Naive thymus-derived CD8-positive, alpha-beta T cell (primary cell): Measurements from ENCODE around the gene CRYZL1. TPM values are rescaled to one million over a fixed set of nuclear protein-coding genes. Genes with fewer than 3 reads are reported as not detected.

Experiments
- ATAC-seq, 2 donors: fragments of 150-1000 bp; cut with Tn5 transposase in 1 of 2; sonication (Bioruptor Pico), chemical (Tn5 transposase) in 1 of 2; 1 replicate in 1 of 2; 2 replicates in 1 of 2; pipeline ENCODE4 v1.10.0; 2021; ENCODE audit warnings: mild to moderate bottlenecking in 2 of 2, moderate library complexity in 2 of 2
- POLR2A ChIA-PET: fragments of 350-600 bp; sonication (Branson Sonifier 250); formaldehyde crosslinking; loops from one replicate; lab custom pipeline; 2021; ENCODE audit warnings: antibody characterized with exemption; lab: Charles Lee
- DNase-seq, 10 donors: peaks; one replicate each; pipeline versions ENCODE4 v3.0.0 to v3.0.0-alpha.2; 2020 to 2022
- H3K27ac Mint-ChIP-seq, 10 donors: one replicate each; pipeline ENCODE4 v1.8.0; 2020 to 2022; ENCODE audit warnings: mild to moderate bottlenecking in 10 of 10, mixed read lengths in 10 of 10, moderate library complexity in 4 of 10, inconsistent platforms in 1 of 10
- H3K27me3 Mint-ChIP-seq, 5 donors: one replicate each; pipeline ENCODE4 v1.8.0; 2021 to 2022; ENCODE audit warnings: mixed read lengths in 5 of 5
- H3K36me3 Mint-ChIP-seq, 3 donors: one replicate each; pipeline ENCODE4 v1.8.0; 2020 to 2022; ENCODE audit warnings: mixed read lengths in 3 of 3, mild to moderate bottlenecking in 2 of 3, inconsistent platforms in 1 of 3
- H3K4me1 Mint-ChIP-seq, 4 donors: one replicate each; pipeline ENCODE4 v1.8.0; 2021 to 2022; ENCODE audit warnings: mixed read lengths in 4 of 4
- H3K4me3 Mint-ChIP-seq, 10 donors: one replicate each; pipeline ENCODE4 v1.8.0; 2020 to 2022; ENCODE audit warnings: mild to moderate bottlenecking in 10 of 10, mixed read lengths in 10 of 10, moderate library complexity in 6 of 10, inconsistent platforms in 1 of 10
- H3K9me3 Mint-ChIP-seq, 9 donors: one replicate each; pipeline ENCODE4 v1.8.0; 2020 to 2022; ENCODE audit warnings: mixed read lengths in 9 of 9, mild to moderate bottlenecking in 3 of 9, inconsistent platforms in 1 of 9, moderate library complexity in 1 of 9
- polyA plus RNA-seq, 3 donors: library from polyadenylated mRNA; unstranded; fragments of 300-500 nt; fragmentation: Illumina TruSeq; gene quantifications; one replicate each; pipeline ENCODE4 v1.2.3, GENCODE V29; 2021
- total RNA-seq, 8 experiments: library from RNA in 2 of 8; stranded (reverse) in 2 of 8; gene quantifications; one replicate each; pipeline ENCODE4 v1.2.3 and lab custom pipeline; 2021 to 2026

CRYZL1 gene
- total and polyA plus RNA-seq, 5 experiments from 2014 or later: 26.3 to 71.4 (median 29.2) TPM

GRCh38 chr21:33552999-33553598, 88.4 kb downstream of the CRYZL1 start:
- H3K4me3 Mint-ChIP-seq: peak overlapping the region in 1 of 10 donors; percentile 9
- POLR2A ChIA-PET: interaction anchor here (1.4 kb wide), 1 partner anchor 10 kb away, joined by 5 read pairs; no protein-coding TSS in a partner anchor
- ATAC-seq: no peak
- no peaks in the 10 kb centered on the region for H3K27me3 Mint-ChIP-seq
- peaks cover 25 to 67% (median 56%) of the 10 kb centered on the region in 4 donors for H3K4me1 Mint-ChIP-seq
- H3K27ac Mint-ChIP-seq: peak overlapping the region in 3 of 10 donors; percentile 8 to 67 (median 53)
- peaks cover 25 to 88% (median 56%) of the 10 kb centered on the region in 3 donors for H3K36me3 Mint-ChIP-seq
- H3K9me3 Mint-ChIP-seq: no peaks in the 10 kb centered on the region
- DNase-seq: no peak

DNA sequence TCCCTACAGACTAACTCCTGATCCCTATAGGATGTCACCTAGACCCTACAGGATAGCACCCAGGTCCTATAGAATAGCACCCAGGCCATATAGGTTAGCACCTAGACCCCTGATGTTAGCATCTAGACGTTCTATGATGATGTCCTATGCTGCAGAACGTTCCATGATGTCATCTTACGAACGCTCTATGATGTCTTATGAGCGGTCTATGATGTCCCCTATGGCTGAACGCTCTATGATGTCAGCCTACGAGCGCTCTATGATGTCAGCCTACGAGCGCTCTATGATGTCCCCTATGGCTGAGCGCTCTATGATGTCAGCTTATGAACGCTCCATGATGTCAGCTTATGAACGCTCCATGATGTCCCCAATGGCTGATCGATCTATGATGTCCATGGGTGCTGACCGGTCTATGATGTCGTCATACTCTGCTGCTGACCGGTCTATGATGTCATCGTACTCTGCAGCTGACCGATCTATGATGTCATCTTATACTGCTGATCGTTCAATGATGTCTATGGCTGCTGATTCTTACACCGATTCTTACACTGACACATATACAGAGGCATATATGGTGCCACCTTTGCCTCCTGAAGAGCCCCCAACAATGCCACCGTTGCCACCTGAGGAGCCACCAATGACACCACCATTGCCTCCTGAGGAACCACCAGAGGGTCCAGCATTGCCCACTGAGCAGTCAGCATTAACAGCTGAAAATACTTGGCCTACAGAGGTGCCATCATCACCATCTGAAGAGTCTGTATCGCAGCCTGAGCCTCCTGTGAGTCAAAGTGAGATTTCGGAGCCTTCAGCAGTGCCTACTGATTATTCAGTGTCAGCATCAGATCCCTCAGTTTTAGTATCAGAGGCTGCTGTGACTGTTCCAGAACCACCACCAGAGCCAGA, 89.2 kb downstream of the CRYZL1 start:
- Mint-ChIP-seq H3K4me1 (peaks cover 25 to 63% (median 54%) of the 10 kb centered on the region in 4 donors), H3K36me3 (peaks cover 25 to 88% (median 49%) of the 10 kb centered on the region in 3 donors), H3K4me3 (peak overlapping the region in 2 of 10 donors; percentile 10 to 14), H3K27ac (peak overlapping the region in 6 of 10 donors; percentile 7 to 75 (median 24)), H3K27me3 (no peaks in the 10 kb centered on the region), H3K9me3 (no peaks in the 10 kb centered on the region)
- ATAC-seq (peak; percentile 3 to 9), DNase-seq (no peak)
- POLR2A ChIA-PET: interaction anchor here (1.4 kb wide), 1 partner anchor 9 kb away, joined by 5 read pairs; no protein-coding TSS in a partner anchor

DNA sequence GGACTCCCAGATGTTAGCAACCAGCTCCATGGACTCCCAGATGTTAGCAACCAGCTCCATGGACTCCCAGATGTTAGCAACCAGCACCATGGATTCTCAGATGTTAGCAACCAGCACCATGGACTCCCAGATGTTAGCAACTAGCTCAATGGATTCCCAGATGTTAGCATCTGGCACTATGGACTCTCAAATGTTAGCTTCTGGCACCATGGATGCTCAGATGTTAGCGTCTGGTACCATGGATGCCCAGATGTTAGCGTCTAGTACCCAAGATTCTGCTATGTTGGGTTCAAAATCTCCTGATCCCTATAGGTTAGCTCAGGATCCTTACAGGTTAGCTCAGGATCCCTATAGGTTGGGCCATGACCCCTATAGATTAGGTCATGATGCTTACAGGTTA, 89.9 kb downstream of the CRYZL1 start:
- POLR2A ChIA-PET: interaction anchor here (0.5 to 1.4 kb wide), 4 partner anchors 8 to 68 kb away, joined by 3 to 5 read pairs (median 4); partner anchors contain the start of genes DONSON and SON
- no peak overlapping the region for H3K27ac Mint-ChIP-seq
- DNase-seq (no peak), ATAC-seq (peak in 1 of 2 donors; percentile 4)
- no peaks in the 10 kb centered on the region for H3K9me3 Mint-ChIP-seq
- no peak overlapping the region for H3K4me3 Mint-ChIP-seq
- no peaks in the 10 kb centered on the region for H3K27me3 Mint-ChIP-seq
- H3K4me1 Mint-ChIP-seq: peaks cover 25 to 62% (median 50%) of the 10 kb centered on the region in 4 donors
- peaks cover 25 to 88% (median 45%) of the 10 kb centered on the region in 3 donors for H3K36me3 Mint-ChIP-seq

- no peak for DNase-seq
- Mint-ChIP-seq H3K4me3 (no peak overlapping the region), H3K36me3 (peaks cover 24 to 86% (median 39%) of the 10 kb centered on the region in 3 donors), H3K27me3 (no peaks in the 10 kb centered on the region), H3K27ac (no peak overlapping the region), H3K9me3 (no peaks in the 10 kb centered on the region), H3K4me1 (peaks cover 21 to 60% (median 47%) of the 10 kb centered on the region in 4 donors)
- ATAC-seq: peak in 1 of 2 donors; percentile 13
- POLR2A ChIA-PET: interaction anchor here (0.5 to 1.2 kb wide), 3 partner anchors 8 to 68 kb away, joined by 3 to 5 read pairs (median 3); partner anchors contain the start of genes DONSON and SON
Observed at GRCh38 chr21:33550772-33551660, 90.5 kb downstream of the CRYZL1 start.

- ATAC-seq: peak; percentile 8 to 18
- H3K27ac Mint-ChIP-seq: peak overlapping the region in 3 of 10 donors; percentile 2 to 44 (median 37)
- POLR2A ChIA-PET: interaction anchor here (1.2 kb wide), 1 partner anchor 7 kb away, joined by 5 read pairs; the partner anchor contains the start of gene SON
- H3K27me3 Mint-ChIP-seq: no peaks in the 10 kb centered on the region
- H3K4me3 Mint-ChIP-seq: no peak overlapping the region
- peaks cover 17 to 79% (median 31%) of the 10 kb centered on the region in 3 donors for H3K36me3 Mint-ChIP-seq
- no peaks in the 10 kb centered on the region for H3K9me3 Mint-ChIP-seq
- peaks cover 21 to 60% (median 47%) of the 10 kb centered on the region in 4 donors for H3K4me1 Mint-ChIP-seq
- no peak for DNase-seq
Observed at GRCh38 chr21:33549848-33550771, 91.4 kb downstream of the CRYZL1 start.

- Mint-ChIP-seq H3K27ac (peak overlapping the region in 3 of 10 donors; percentile 61 to 62 (median 61)), H3K4me3 (peak overlapping the region in 9 of 10 donors; percentile 28 to 100 (median 72))
Observed at GRCh38 chr21:33546086-33546485, 95.5 kb downstream of the CRYZL1 start.

DNA sequence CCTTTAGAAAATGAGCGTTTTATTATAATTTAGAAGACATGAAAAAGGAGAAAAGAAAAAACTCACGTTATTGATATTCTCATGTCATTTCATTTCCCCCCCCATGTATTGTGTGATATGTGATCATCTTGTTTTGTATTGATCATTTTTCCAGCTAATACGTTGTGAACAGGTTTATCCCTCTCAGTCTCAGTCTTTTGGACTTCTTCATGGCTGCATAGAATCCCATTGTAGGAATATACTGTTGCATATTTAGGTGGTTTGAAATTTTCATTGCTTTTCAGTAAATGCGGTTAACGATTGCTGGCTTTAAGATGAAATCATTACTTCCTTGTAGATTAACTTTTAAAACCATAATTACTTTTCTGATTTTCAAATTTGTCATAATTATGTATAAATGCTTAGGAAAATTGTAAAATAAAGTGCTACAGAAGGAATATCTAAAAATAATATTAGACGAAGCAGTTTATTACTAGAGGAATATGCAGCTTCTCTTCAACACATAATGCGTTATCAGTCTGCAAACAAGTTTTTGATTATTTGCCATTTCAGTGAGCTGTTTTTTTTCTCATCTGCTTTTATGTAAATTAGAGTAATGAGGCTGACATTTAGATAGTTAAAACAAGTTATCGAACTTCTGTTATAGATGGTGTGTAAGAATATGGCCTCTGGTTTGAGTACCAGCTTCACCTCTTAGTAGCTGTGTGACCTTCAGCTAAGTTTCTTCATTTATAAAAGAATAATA, 96.9 kb downstream of the CRYZL1 start:
- H3K27me3 Mint-ChIP-seq: peaks cover 0 to 2% (median 0%) of the 10 kb centered on the region in 5 donors
- no peaks in the 10 kb centered on the region for H3K9me3 Mint-ChIP-seq
- peaks cover 4 to 36% (median 6%) of the 10 kb centered on the region in 3 donors for H3K36me3 Mint-ChIP-seq
- peak overlapping the region; percentile 44 to 100 (median 100) for H3K27ac Mint-ChIP-seq
- POLR2A ChIA-PET: interaction anchor here (0.8 to 3.5 kb wide), 6 partner anchors 11 to 183 kb away, joined by 3 to 24 read pairs (median 4); partner anchors contain the start of gene TMEM50B
- no peak for ATAC-seq
- H3K4me1 Mint-ChIP-seq: peaks cover 20 to 72% (median 51%) of the 10 kb centered on the region in 4 donors
- H3K4me3 Mint-ChIP-seq: peak overlapping the region; percentile 92 to 100 (median 99)
- no peak for DNase-seq

More at GRCh38 chr21:33546086-33546485, 95.5 kb downstream of the CRYZL1 start:
- no peaks in the 10 kb centered on the region for H3K9me3 Mint-ChIP-seq
- peaks cover 18 to 64% (median 43%) of the 10 kb centered on the region in 4 donors for H3K4me1 Mint-ChIP-seq
- POLR2A ChIA-PET: interaction anchor here (1.1 to 1.3 kb wide), 2 partner anchors 43 to 53 kb away, joined by 3 read pairs; no protein-coding TSS in a partner anchor
- ATAC-seq (no peak), DNase-seq (no peak)
- peaks cover 0 to 2% (median 0%) of the 10 kb centered on the region in 5 donors for H3K27me3 Mint-ChIP-seq
- H3K36me3 Mint-ChIP-seq: peaks cover 6 to 45% (median 11%) of the 10 kb centered on the region in 3 donors

DNA sequence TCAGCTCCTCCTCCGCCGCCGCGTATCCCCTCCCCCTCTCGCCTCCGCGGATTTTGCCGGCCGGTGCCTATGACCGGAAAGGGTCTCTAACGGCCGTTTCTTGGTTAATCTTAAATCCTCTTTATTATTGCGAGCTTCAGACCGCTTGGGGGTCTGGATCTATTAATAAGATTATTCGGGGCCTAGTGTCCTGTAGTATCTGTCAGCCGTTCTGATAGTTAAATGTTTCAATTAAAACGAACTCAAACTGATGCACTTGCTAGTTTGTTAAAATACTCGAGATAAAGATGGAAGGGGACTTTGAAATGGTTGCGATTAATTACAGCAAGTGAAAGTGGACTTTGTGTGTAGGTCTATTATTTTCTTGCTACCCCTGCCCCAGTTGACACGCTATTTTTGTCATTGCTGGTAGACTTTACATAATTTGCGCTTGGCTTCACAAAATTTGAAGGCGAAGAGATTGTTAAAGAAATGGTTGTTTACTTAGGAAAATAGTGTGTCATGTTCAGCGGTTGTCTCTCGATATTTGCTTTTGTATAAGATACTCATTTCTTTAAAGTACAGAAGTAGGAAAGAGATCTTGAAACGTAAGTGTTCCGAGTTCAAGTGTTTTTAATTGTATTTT, 97.9 kb downstream of the CRYZL1 start:
- Mint-ChIP-seq H3K9me3 (no peaks in the 10 kb centered on the region), H3K36me3 (peaks cover 6 to 35% (median 9%) of the 10 kb centered on the region in 3 donors), H3K4me3 (peak overlapping the region; percentile 92 to 100 (median 99)), H3K27ac (peak overlapping the region; percentile 99 to 100 (median 100)), H3K4me1 (peaks cover 17 to 63% (median 48%) of the 10 kb centered on the region in 4 donors), H3K27me3 (peaks cover 0 to 2% (median 0%) of the 10 kb centered on the region in 5 donors)
- ATAC-seq (no peak), DNase-seq (peak in 3 of 10 donors; percentile 53 to 60 (median 59))
- POLR2A ChIA-PET: interaction anchor here (0.6 to 4.3 kb wide), 23 partner anchors 7 to 815 kb away, joined by 3 to 82 read pairs (median 4); partner anchors contain the start of genes DNAJC28, DONSON, IFNAR1 and PAXBP1

DNA sequence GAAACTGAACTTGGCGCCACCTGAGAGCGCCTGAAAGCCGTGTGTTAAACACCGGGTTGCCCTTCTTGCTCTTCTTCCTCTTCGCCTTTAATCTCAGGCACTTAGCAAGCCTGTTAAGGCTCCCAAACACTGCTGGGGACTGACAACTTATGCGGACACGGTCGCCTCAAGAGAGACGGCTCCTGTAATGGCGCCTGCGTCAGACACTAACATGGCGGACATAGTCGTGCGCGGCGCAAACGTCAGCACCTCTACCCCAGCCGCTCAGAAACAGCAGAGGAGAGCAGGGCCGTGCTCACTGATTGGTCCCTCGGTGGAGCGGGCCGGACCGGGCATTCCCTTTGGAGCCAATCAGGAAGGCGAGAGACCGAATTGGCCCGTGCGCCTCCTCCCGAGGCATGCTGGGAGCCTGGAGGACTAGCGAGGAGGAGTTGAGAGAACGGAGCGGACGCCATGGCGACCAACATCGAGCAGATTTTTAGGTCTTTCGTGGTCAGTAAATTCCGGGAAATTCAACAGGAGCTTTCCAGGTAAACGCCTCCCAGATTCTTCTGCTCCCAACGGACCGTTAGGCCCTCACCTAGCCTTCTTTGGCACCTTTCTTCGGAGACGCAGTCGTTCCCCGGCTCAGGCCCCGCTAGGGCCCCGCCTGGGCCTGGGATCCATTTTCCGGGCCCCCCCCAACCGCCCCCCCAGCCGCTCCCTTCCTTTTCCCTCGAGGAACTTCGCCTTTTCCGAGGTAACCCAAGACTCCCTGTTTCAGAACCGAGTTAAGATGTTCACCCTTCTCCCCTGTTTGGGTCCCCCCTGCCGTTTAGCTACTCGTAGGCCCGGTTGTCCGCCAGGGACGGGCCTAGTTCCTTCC, 98.7 kb downstream of the CRYZL1 start, which contains the start of gene SON:
TSS of gene SON (plus strand) at position 399 of the 865 bp plus-strand sequence. CDS start at position 454, 55 bp downstream.
- POLR2A ChIA-PET: interaction anchor here (0.6 to 4.3 kb wide), 29 partner anchors 8 to 814 kb away, joined by 3 to 82 read pairs (median 3); partner anchors contain the start of genes DNAJC28, DONSON, IFNAR1 and PAXBP1
- Mint-ChIP-seq H3K4me1 (peaks cover 17 to 56% (median 47%) of the 10 kb centered on the region in 4 donors), H3K9me3 (no peaks in the 10 kb centered on the region), H3K27ac (peak within 1 kb of the TSS; percentile 99 to 100 (median 100)), H3K27me3 (peaks cover 0 to 2% (median 0%) of the 10 kb centered on the region in 5 donors), H3K4me3 (peak within 1 kb of the TSS; percentile 92 to 100 (median 99)), H3K36me3 (peaks cover 6 to 35% (median 13%) of the 10 kb centered on the region in 3 donors)
- ATAC-seq (peak; percentile 90), DNase-seq (peak; percentile 92 to 99 (median 98))
